T follicular helper cell (primary cell): ENCODE results near the gene ARHGAP28.
"Not testable (repeated sequence)": the region's sequence is repeated elsewhere in the genome, so short reads cannot be mapped to it uniquely, and the experiment has no call there.

Experiments
- DNase-seq: peaks from one replicate; pipeline ENCODE4 v3.0.0-alpha.2; 2020; ENCODE audit warnings: low read depth

The ARHGAP28 gene

DNA sequence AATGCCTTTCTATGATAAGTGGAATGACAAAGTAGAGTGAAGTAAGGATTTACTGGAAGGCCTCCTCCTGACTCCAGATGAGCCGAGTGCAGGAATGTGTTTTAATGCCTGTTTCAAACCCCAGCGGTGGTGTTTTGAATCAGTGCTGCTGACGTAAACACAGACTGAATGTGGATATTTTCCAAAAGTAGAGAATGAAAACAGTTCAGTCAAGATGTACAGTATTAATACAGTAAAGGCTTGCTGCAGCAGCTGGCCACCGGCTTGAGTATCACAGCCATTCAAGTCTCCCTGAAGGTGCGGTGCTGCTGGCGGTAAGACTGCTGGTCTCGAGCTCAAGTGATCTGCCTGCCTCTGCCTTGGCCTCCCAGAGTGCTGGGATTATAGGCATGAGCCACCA is 46.7 kb downstream of the ARHGAP28 start:
- DNase-seq = no peak

GRCh38 chr18:6777509-6777908 is 48.0 kb downstream of the ARHGAP28 start:
- DNase-seq = no peak

- no peak for DNase-seq
These were observed 49.1 kb downstream of the ARHGAP28 start for GRCh38 chr18:6778459-6779247.

DNA sequence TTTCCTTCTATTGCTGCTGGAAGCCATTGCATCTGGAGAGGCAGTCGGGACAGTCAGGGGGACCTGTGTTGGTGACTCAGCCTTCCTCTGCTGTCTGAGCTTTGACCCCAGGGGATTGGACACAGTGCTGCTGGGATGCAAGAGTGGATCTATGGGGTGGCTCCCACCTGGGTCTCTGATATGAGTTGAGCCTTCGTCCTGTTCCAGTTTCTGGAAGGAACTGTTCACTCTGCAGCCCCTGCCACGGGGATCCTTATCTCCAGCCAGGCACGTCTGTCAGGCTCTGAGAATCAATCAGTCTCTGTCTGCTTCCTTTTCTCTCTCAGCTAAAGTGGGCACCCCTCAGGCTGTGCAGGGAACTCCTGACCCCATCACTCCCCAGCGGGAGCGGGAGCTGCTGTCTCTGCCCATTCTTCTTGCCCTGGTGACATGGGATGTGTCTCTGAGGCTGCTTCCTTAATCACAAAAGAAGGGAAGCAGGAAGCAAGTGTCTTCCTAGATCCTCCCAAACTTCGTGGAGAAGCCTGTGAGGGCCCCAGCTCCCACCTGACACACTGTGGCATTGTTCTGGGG is 51.7 kb downstream of the ARHGAP28 start:
- DNase-seq = no peak

DNA sequence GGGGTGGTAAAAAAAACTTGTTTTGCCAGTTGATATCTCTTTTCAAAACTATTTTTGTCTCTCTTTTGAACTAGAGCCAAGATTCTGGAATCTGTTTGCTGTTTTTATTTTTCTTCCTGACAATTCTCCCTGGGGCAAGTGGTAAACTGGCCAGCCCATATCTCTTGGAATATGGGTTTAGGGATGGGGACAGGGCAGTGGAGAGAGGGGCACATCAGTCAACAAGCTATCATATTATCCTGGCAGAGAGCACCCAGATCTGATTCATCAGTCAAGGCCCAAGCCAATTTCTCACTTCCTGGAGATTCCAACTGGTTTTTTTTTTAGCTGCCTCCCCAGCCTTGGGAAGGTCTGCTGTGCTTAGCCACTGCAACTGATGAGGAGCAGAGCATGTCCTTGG is 52.3 kb downstream of the ARHGAP28 start:
- no peak for DNase-seq

DNA sequence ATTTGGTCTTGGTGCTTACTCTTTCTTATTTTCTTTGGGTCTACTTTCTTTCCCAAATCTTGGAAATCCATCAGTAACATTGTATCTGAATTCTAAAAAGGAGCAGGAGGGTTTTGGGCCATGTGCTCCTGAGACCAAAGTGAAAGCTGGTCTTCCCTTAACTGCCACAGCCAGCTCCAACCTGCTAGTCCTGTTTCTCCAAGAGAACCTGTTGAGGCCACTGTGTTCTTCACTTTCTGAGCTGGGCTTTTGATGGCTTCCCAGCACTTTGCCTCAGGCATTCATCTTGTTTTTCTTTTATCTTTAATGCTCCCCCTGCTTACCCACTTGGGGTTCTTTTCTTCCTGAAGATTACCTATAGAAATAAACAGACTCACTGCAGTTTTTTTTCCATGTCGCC is 53.3 kb downstream of the ARHGAP28 start:
- no peak for DNase-seq

DNA sequence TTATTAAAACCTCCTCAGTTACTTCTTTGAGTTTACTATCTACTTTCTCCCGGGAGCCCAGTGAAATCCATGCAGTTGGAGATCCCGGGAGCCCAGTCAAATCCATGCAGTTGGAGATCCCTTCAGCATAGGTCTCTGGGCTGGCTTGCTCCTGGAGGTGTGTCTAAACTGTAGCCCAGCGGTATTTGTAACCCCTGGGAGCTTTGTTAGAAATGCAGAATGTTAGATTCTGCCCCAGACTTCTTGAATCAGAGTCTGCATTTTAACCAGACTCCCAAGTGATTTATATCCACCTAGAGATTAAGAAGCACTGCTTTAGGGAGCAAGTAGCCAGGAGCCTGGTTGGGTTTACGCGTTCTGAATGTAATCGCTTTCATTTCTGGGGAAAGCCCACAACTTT is 54.5 kb downstream of the ARHGAP28 start:
- no peak for DNase-seq

GRCh38 chr18:6785001-6785400 is 55.5 kb downstream of the ARHGAP28 start:
- DNase-seq = no peak

GRCh38 chr18:6785411-6785810 is 55.9 kb downstream of the ARHGAP28 start:
- DNase-seq = no peak

GRCh38 chr18:6792391-6792790 is 62.9 kb downstream of the ARHGAP28 start:
- DNase-seq = no peak

DNA sequence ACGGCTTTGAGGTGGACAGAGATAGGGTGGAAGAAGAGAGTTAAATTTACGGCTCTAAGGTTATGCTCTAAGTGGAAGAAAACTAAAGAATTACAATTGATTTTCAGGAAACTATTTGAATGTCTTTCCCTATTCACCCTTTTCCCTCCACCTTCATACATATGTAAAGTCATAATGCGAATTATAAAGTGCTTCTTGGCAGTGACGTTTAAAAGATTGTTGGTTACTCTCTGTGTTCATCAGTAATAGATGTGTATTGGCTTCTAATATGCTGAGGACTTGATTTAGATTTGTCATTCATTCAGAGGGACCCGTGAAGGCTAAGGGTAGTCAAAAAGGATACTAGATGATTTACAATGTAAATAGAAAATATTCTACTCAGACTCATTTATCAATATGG is 63.9 kb downstream of the ARHGAP28 start:
- no peak for DNase-seq

DNA sequence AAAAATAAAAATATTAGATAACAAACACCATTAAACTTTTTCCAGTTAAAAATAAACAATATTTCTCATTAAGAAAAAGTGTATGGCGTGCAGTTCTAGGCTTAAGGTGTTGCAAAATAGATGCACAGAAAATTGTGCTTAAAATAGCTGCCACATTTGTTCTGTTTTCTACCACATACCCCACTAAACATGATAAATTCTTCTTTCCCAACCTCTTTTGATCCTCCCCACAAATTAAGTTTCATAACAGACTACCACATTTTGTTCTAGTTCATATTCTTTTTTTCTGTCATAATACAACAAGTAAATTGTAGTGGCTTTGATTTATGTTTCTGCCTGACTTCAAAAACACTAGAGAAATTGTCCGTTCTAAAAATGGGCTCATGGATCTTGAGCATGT is 64.5 kb downstream of the ARHGAP28 start:
- no peak for DNase-seq

DNA sequence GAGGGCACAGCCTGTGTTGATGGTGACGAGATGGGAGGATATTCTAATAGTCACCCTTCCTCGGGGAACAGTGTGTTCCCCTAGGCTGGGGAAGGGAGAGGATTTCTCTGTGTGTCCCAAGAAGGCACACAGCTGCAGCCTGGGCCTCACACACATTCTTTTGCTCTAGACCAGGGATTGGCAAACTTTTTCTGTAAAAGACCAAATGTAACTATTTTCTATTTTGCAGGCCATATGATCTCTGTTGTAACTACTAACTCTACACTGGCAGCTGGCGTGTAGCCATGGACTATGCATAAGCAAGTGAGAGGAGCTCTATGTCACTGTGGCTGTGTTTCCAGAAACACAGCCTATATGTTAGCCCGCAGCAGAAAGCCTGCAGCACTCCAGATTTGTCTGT is 65.8 kb downstream of the ARHGAP28 start:
- DNase-seq = no peak

- DNase-seq = no peak
These were observed 67.0 kb downstream of the ARHGAP28 start for GRCh38 chr18:6796511-6796910.

GRCh38 chr18:6797171-6797570 is 67.7 kb downstream of the ARHGAP28 start:
- no peak for DNase-seq

DNA sequence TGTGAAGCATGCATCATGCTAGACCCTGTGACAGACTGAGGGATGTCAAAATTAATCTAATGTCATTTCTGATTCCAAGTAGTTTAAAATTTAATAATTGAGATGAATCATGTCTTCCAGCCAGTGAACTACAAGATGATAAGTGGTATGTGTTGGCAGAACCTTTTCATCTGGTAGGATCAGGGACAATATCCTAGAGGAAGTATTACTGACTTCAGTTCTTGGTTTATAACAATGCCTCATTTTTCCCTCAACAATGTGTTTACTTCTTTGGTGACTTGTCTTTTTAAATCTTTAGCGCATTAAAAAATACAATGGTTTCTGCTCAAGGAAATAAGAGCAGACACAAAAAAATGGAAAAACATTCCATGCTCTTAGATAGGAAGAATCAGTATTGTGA is 69.4 kb downstream of the ARHGAP28 start:
- no peak for DNase-seq

GRCh38 chr18:6800309-6800708 is 70.8 kb downstream of the ARHGAP28 start:
- DNase-seq = not testable (repeated sequence)

GRCh38 chr18:6807515-6808257 is 78.2 kb downstream of the ARHGAP28 start:
- no peak for DNase-seq

GRCh38 chr18:6810191-6810590 is 80.7 kb downstream of the ARHGAP28 start:
- no peak for DNase-seq

DNA sequence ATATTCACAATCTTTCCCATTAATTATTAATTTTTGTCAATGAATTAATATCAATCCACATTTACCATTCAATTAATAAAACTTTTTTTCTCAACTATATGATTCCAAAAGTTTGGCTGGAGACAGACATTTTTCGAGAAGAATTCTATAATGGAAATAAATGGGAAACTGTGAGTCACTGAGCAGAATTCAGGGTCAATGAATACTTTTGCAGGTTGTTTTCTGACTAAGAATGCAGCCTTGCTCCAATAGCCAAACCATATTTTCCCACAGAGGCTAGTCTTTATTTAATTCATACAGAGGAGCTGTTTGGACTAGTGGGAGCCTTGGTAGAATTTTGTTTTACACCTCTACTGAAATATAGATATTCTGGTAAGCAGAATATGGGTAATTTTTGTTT is 82.3 kb downstream of the ARHGAP28 start:
- no peak for DNase-seq

DNA sequence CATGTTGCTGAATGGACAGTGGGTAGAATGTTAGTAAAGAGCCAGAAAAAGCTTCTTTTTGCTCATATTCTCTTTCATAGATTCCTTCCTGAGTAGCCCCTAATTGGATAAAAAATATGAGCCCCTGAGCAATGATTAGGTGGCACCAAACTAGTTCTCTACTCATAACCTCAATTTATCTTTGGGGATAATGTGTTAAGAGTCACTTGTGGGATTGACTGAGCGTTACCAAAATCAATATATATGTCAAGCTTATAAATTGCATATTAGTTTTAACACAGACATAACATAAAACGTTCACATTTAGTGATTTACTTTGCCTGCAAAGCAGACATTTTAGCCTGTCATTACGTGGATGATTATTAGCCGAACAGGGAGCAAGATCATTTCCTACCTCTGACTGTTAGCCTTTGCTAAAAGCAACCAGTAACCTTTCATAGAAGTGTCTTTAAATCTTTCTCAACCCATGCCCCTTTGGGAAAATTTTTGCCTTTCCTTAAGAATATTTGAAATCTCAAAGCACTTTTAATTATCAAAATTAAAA is 85.4 kb downstream of the ARHGAP28 start:
- no peak for DNase-seq

- DNase-seq = no peak
These were observed 86.6 kb downstream of the ARHGAP28 start for GRCh38 chr18:6816154-6816553.

- no peak for DNase-seq
These were observed 89.8 kb downstream of the ARHGAP28 start for GRCh38 chr18:6819332-6819731.
